ENCODE results near the gene KLHL29.

Gene KLHL29

DNA sequence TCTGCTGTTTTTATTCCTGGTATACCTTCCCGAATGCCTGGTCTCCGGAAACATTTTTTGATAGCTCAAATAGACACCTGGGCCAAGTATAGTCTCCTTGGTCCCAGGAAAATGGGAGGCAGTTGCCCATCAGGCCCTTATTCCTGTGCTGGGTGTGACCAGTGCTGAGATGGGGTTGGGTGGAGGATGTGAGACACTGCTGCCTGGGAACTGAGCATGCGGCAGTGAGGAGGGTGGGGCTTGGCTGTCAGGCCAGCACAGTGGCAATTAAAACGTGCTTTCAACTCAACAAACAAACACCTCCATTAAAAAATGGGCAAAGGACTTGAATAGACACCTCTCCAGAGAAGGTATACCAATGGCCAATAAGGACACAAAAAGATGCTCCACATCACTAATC, 12.5 kb downstream of the KLHL29 start:
- DNase-seq (ENCODE audit: low read depth) = no peak

DNA sequence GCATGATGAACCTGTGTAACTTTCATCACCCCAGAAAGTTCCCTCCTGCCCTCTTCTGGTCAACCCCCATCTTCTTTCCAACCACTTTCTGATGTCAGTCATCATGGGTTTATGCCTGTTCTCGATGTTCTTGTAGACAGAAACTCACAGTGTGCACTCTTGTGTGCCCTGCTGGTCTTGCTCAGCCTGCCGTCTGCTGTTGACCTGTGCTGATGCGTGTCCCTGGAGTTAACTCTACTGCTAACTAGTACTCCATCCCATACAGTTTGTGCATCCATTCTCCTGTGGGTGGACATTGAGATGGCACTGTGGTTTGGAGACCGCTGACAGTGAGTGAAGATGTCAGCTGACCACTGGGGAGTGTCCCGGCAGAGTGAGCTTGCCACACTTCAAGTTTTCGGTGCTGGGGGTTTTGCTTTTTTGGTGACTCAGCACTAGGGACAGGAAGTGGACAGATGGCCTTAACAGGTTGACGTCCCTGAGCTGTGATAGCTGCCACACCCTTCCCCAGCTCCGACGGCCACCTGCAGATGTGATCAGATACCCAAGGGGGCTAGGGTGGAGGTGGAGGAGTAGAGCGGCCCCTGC, 14.8 kb downstream of the KLHL29 start:
- DNase-seq (ENCODE audit: low read depth) = no peak

DNA sequence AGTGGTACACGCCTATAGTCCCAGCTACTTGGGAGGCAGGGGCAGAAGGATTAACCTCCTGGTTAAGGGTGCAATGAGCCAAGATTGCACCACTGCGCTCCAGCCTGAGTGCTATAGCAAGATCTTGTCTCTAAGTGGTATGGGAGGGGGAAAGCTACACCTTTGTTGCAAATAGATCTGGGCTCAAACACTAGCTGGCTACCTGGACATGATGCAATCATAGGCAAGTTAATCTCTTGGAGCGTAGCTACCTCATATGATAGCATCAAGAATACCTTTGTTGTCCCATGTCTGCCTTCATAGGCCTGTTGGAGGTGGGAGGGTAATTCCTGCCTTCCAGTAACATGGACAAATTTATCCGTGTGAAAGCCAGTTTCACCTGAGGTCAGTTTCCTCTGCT, 15.7 kb downstream of the KLHL29 start:
- DNase-seq (ENCODE audit: low read depth) = no peak

GRCh38 chr2:23401427-23402204, 16.6 kb downstream of the KLHL29 start:
- DNase-seq (ENCODE audit: low read depth) = no peak

GRCh38 chr2:23402205-23402740, 17.3 kb downstream of the KLHL29 start:
- DNase-seq (ENCODE audit: low read depth) = peak; percentile 53

- peak; percentile 75 for DNase-seq (ENCODE audit: low read depth)
Observed at GRCh38 chr2:23404426-23404825, 19.4 kb downstream of the KLHL29 start.

- no peak for DNase-seq (ENCODE audit: low read depth)
Observed at GRCh38 chr2:23409248-23409647, 24.3 kb downstream of the KLHL29 start.

DNA sequence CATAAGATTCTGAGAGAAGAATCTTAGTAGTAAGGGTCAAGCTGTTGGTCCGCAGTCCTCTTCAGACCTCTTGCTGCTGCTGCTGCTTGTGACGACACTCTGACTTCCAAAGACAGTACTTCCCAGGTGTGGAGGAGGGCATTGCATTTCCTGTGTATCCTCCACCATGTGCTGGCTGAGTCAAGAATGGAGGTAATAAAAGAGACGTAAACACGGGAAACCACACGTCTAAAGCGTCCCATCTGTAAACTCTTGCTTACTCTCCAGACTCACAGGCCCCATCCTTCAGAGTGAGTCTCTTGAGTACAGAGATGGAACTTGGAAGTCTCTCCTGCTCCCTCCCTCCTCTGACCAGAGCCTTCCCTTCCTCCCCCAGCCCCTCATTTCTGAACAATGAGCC, 25.6 kb downstream of the KLHL29 start:
- DNase-seq (ENCODE audit: low read depth) = peak; percentile 36

- peak; percentile 74 for DNase-seq (ENCODE audit: low read depth)
Observed at GRCh38 chr2:23411752-23412431, 26.9 kb downstream of the KLHL29 start.

DNA sequence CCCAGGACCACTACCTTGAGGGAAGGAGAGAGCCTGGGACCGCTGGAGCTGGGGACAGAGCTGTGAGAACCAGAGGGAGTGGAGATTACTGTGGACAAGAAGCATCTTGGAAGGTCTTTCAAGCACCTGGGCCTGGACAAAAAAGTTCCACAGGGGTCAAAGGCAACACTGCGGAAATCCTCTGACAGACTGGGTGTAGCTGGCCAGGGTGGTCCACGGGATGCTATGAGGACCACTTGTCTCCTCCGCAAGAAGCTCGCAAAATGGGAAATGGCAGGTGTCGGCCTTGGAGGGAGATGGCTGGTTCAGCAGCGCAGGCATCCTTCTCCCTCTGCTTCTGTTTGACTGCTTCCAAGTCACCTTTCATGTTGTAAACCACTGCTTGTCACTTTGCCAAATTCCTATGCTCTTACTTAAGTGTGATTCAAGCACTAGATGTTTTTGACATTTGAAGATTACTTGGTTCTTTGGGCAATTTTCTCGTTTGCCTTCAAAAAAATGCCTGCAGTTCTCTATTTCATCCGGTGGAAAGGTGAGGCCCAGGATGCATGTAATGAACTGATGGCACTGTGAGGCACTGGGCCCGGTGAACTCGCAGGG, 27.7 kb downstream of the KLHL29 start:
- peak; percentile 84 for DNase-seq (ENCODE audit: low read depth)

GRCh38 chr2:23413641-23414040, 28.7 kb downstream of the KLHL29 start:
- no peak for DNase-seq (ENCODE audit: low read depth)

- DNase-seq (ENCODE audit: low read depth) = no peak
Observed at GRCh38 chr2:23414106-23414505, 29.1 kb downstream of the KLHL29 start.

GRCh38 chr2:23414871-23415270, 29.9 kb downstream of the KLHL29 start:
- no peak for DNase-seq (ENCODE audit: low read depth)

DNA sequence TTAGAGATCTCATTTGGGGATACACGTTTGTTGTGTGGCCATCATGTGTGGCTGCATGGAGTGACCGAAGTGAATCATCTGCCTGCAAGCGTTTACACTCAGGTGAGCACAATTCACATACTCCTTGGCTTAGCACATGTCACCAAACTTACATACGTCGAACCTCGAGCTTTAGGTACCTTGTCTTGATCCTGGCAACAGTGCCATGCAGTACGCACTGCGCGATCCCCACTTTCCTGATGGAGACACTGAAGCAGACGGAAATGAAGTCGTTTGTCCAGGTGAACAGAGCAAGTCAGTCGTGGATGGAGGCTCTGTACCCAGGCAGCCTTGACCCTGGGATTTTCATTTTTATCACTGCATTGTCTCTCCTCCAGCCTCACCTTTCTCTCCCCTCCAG, 32.3 kb downstream of the KLHL29 start:
- no peak for DNase-seq (ENCODE audit: low read depth)

GRCh38 chr2:23418056-23418455, 33.1 kb downstream of the KLHL29 start:
- DNase-seq (ENCODE audit: low read depth) = no peak

GRCh38 chr2:23418461-23418911, 33.5 kb downstream of the KLHL29 start:
- DNase-seq (ENCODE audit: low read depth) = peak; percentile 95

- DNase-seq (ENCODE audit: low read depth) = peak; percentile 46
Observed at GRCh38 chr2:23419171-23420090, 34.5 kb downstream of the KLHL29 start.

DNA sequence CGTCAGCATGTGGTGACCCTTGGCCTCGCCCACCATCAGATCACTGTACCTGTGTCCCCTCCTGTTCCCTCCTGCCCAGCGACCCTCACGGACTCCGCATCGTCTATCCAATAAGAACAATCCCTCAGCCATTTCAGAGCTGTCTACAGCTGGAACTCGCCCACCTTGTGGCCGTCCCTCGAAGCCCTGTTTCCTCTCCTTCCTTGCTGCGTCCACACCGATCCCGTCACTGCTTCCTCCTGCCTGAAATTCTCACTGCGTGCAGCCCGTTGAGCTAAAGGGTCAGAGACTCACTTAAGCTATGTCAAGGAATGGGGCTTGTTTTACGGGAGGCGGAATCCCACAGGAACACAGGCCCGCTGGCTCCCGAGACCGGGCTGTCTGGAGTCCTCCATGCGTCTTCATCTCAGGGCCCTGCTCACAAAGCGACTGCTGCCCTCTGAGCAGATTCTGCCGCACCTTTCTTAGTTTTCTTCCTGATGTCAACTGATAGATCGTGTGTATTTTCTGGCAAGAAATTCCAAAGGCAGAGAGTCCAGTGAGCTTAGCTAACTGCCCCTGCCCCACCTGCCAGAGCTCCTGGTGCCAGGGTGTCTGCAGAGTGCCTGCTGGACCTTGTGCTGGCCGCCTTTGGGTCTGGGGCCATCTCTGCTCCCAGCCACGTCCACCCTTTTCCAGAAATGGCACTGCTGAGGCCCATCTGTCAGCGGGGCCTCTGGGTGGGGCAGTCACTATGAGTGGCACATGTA, 35.3 kb downstream of the KLHL29 start:
- DNase-seq (ENCODE audit: low read depth) = no peak

GRCh38 chr2:23420840-23421476, 36.0 kb downstream of the KLHL29 start:
- no peak for DNase-seq (ENCODE audit: low read depth)
